ENCODE measurements around the gene GRIPAP1.
"Not testable (repeated sequence)": the region's sequence is repeated elsewhere in the genome, so short reads cannot be mapped to it uniquely, and the experiment has no call there.

Gene GRIPAP1

DNA sequence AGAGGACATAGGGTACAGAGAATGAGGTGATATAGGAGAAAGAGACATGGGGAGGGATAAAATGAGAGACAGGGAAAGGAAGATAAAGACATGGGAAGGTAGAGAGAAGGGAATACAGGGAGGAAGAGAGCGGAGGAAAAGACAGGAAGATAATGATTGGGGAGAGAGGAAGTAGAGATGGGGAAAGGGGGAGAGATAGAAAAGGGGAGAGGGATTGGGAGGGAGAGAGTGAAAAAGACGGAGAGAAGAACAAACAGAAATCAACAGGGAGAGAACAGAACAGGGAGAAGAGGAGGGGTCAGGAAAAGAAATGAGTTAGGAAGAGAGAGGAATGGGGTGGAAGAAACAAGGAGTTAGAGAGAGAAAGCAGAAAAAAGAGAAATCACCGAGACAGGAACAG lies 4.6 kb downstream of the GRIPAP1 start:
- DNase-seq = no peak

DNA sequence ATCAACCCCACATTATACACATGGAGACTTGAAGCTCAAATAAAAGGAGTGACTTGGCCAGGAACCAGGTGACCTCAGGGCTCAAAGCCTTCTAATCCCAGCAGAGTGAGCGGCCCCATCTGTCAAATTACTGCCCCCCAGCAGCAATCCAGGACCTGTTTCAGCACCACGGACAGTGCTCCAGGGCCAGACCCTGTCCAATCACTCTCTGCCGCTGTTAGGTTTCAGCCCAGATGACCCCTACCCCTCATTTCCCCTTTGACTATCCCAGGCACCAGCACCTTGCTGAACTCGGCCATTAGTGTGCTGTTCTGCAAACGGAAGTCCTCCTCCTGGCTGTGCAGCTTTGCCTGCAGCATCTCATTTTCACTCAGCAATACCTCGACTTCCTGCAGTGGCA lies 5.1 kb downstream of the GRIPAP1 start:
- DNase-seq = no peak

DNA sequence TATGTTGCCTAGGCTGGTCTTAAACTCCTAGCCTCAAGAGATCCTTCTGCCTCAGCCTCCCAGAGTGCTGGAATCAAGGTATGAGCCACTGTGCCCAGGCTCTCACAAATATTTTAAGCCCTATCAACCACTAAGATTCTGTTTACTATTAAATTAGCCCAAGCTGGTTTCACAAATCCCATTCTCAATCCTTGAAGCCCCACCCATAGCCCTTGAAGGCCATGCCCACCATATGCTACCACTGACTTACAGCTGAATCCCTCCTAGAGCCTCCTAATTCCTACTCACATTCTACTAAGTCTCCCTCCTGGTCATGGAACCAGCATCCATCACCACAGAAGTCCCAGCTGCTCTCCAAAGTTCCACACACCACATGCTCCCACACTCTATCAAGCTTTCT lies 9.7 kb downstream of the GRIPAP1 start:
- DNase-seq = no peak

DNA sequence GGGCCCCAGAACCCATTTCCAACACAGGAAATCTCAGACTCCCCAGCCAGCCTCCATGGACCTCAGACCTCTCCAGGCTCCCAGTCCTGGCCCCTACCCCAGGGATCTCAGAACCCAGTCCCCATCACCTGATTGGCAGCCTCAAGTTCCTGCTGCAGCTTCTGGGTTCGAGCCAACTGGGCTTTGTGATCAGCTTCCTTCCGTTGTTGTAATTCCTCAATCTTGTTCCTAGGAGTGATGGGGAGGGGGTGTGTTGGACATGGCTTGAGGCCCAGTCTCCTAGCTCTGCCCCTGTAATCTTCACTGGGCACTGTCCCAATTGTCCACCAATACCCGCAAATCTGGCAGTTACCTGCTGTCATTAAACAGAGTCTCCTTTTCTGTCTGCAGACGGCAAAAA lies 12.6 kb downstream of the GRIPAP1 start:
- no peak for DNase-seq

DNA sequence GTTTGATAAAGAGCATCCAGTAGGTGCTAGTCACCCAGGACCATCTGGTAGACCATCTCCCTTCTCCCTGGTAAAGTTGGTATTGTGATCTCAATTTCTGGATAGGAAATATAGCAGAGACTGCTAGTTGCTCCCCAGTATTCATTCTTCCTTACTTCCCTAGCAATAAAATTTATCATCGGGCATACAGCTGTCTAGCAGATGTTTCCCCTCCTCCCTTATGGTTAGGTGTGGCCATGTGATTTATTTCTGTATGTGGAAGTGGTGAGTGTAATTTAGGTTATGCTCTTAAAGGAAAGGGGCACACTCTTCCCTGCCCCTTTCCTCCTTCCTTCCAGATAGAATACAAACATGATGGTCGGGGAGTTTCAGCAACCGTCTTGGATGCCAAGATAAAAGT lies 18.2 kb downstream of the GRIPAP1 start:
- no peak for DNase-seq

DNA sequence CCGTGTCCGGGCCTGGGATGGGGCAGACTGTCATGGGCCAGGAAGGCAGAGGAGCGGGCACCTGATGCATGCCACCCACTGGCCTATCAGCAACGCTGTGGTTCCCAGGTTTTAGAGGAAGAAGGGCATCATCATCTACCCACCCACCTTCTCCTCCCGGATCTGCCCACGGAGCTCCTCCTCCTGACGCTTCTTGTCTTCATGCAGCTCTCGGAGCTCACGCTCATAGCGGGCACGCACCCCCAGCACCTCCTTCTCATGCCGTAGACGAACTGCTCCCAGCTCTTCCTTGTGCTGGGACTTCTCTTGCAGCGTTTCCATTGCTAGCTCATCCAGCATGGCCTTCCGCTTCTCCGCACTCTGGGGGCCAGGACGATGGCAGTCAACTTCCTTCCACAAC lies 19.0 kb downstream of the GRIPAP1 start:
- no peak for DNase-seq

DNA sequence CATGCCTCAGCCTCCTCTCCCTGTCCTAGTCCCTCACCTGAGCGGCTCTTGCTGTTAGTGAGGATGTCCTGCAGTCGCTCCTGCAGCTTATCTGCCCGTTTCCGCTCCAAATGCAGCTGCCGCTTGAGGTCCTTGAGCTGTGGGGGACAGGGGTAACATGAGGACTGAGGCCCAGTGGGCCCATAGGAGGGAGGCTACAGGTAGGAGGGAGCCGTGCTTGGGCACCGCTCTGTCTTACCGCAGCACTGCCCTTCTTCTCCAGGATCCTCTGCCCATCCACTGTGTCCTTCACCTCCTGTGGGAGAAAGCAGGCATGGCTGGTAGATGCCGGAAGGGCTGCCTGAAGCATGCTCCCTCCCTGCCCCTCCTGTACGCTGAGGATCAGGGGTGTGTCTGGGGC lies 20.9 kb downstream of the GRIPAP1 start:
- DNase-seq = no peak

DNA sequence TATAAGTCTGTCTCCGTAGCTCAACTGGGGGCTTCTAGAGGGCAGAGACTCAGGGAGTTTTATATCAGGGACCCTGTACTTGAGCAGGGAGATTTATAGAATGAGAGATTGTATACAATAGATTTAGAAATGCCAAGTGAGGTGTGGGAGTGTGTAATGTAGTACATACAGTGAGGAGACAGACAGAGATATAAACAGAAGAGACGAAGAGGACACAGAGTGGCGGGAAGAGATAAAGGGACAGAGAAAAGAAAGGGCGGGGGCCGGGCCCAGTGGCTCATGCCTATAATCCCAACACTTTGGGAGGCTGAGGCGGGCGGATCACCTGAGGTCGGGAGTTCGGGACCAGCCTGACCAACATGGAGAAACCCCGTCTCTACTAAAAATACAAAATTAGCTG lies 21.7 kb downstream of the GRIPAP1 start:
- DNase-seq = not testable (repeated sequence)

DNA sequence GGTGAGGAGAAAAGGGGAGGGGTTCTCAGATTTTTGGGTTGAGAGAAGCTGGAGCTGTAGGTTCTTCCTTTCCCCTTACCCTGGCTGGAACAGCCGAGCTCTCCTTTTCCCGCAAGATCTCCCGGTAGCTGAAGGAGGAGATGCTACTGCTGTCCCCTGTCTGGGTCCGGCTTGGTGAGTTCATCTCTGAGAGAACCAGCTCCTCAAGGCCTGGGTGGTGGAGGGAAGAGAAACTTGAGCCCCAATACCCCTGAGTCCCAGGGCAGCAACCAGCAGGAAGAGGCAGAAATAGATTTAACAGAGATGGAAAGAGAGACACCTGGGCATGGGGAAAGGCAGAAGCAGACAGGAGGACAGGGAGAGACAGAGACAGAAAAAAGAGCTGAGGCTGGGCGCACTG lies 23.8 kb downstream of the GRIPAP1 start:
- DNase-seq = no peak

DNA sequence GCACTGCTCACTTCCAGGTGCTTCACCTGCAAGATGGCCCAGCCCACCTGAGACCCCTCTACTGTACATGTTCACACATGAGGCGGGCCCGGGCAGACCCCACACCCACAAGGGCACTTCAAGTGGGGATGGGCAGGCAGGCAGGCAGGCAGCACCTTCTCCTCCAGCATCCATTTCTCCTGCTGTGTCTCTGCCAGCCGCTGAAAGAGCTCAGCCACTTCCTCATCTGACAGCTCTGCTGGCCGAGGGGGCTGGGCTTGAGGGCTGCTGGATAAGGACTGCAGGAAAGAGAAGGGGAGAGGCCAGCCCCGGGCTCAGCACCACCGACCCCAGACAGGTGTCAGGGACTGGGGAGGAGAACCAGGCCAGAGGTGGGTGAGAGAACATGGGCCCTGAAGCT lies 26.0 kb downstream of the GRIPAP1 start:
- no peak for DNase-seq

DNA sequence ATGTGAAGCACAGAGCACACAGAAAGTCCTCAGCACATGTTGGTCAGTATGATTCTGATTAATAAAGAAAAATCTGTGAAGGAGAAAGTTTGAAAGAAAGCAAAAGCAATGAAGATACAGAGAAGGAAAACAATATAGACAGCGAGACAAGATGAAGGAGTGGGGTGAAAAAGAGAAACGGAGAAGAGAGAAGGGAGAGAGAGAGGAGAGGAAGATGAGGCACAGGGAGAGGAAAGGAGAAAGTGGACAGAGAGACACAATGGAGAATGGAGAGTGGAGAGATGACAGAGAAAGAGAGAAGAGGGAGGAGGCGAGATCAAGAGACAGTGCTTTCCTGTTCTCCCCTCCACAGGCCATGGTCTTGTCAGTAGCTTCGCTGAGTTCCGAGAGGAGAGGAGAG lies 26.5 kb downstream of the GRIPAP1 start:
- DNase-seq = no peak

DNA sequence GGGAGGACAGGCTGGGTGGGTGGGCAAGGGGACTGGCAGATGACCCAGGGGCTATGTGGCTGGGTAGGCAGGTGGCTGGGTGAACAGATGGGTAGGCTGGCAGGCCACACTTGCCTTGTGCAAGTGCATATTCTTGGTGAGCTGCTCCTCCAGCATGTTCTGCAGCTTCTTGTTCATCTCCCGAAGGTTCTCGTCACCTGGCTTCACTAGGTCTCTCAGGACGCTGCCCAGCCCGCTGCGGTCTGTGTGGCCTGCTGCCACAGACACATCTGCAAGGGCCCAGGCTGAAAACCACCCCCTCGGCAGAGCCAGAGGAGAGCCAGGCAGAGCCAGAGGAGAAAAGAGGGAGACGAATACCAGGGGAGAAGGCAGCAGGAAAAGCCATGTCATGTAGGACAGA lies 27.0 kb downstream of the GRIPAP1 start:
- DNase-seq = no peak

DNA sequence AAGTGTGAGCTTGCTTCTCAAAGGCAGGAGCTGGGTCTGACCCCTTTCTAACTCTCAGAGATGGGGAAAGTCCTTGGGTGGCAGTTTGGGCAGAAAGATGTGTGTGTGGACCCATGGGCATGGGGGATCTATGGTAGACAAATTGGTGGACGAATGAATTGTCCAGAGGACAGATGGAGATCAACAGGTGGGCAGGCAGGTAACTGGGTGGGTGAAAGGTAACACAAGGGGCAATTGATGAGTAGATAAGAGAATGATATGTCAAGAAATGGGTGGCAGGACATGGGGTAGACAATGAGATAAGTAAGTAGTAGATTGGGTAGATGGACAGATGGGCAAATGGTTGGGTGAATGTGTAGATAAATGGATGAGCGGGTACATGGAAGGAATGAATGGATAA lies 27.5 kb downstream of the GRIPAP1 start:
- DNase-seq = no peak

DNA sequence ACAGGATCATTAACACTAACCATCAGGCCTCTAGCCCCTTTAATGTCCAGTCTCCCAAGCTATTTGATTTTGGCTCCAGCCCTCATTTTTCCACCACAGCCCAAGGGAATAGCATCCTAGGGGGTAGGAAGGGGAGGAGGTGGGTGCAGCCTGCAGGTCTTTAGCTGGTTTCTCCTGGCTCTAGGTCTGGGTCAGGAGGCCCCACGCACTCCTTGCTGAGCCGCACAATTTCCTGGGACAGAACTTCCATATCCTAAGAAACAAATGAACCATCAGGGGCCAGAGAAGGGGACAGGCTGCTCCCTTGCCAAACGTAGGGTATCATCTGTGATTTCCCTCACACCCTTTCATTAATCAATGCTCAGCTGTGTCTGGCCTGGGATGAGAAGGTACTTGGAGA lies 28.0 kb downstream of the GRIPAP1 start:
- no peak for DNase-seq

DNA sequence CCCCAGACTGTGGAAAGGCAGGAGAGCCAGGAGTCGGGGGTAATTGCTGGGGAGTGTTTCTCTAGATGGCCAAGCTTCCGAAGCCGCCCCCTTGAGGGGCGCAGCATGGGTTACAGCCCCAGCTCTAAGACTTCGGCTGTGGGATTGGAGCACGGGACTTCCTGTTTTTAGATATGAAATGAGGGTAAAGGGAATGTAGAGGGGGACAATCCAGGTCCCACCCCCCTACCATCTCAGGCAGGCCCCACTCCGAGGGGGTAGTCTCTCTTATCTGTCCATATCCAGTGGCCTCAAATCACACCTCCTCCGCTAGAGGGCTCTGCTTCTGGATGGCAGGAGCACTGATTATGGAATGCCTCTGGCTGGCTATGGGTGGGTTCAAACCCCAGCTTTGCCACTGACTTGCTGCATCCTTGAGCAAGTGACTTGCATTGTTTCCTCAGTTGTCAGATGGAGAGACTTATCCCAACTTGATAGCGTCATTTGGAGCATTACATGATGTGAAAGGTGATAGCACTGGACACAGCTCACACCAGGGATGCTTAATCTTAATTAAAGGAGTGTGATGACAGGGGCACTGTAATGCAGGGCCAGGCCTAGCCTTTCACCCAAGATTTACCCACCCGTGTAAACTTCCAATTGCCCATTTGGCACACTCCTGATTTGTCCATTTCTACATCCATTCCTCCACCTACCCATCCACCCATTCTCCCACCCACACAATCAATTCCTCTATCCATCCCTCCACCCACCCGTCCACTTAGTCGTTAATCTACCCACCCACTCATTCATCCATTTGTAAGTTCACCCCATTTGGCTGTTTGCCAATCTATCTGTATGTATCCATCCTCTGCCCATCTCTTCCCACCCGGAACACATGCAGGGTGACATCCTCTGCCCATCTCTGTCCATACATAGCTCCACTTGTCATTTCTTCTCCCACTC lies 29.6 kb downstream of the GRIPAP1 start:
- DNase-seq = peak; percentile 13

DNA sequence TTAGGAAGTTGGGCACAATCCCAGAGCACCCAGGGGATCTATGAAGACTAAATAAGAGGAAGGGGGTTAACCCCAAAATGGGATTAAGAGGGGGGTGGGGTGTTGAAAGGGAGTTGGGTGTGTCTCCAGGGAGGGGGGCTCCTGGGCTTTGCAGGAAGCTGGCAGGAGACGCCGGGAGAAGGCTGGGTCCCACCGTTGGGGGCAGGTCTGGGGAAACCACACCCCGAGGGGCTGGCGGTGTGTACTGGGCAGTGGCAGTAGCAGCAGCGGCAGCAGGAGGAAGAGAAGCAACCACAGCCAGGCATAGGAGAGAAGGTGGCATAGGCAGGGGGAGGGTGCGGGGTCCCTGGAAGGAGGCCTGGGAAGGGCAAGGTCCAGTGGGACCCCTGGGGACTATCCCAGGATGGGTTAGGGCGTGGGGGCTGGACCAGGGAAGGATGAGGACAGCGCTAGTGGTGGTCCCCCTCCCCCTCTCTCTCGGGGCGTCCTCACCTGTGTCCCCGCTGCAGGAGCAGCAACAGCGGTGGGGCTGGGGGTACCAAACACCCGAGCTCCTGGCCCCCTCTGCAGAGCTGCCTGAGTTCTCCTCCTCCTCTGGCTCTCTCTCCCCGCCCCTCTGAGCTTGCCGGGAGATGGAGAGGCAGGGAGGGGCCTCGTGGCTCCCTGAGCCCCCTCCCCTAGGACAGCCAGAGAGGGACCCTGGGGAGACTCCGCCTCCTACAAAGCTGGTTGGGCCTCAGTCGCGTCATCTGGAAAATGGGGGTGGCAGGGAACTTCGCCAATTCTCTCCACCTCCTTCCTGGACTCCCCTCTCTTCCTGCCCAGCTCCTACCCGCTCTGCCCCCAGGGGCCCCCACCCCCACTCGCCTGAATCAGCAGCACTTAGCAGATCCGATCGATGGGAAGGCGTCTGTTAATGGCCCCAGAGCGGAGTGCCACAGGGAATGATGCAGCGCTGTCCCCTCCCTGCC lies 30.5 kb downstream of the GRIPAP1 start, which contains the start of gene KCND1:
KCND1 (minus strand) TSS at position 596 of the 971 bp plus-strand sequence. CDS start 1,573 bp downstream, outside the sequence.
- no peak for DNase-seq

DNA sequence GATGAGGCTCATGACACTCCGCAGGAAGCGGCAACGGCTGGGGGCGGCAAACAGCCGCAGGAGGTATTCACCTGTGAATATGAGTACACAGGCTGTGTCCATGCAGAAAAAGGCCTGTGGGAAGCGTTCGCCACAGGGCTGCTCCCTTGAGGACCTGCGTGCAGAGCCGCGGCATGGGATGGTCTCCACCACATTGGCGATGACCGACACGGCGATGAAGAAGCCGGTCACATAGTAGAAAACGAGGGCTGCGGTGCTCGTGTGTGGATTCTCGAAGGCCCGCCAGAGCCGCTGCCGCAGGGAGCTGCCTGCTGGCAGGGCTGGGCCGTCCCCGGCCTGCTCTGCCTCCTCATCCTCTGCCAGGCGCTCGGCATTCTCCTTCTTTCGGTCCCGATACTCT lies 32.6 kb downstream of the GRIPAP1 start:
- no peak for DNase-seq

DNA sequence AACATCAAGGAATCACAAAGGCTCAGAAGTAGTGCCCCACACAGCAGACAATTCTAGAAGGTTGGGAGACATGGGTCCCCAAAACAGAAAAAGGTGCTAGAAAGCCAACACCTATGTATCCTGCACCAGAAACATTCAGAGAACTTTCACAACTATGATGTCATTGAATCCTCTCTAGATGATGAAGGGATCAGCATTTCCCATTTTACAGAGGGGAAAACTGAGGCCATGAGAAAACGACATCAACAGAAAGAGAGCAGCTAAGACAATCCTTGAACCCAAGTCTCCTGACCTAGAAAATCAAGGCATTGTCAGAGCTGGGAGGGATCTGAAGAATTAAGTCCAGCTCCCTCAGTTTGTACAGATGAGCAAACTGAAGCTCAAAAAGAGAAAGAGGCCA lies 33.7 kb downstream of the GRIPAP1 start:
- no peak for DNase-seq

DNA sequence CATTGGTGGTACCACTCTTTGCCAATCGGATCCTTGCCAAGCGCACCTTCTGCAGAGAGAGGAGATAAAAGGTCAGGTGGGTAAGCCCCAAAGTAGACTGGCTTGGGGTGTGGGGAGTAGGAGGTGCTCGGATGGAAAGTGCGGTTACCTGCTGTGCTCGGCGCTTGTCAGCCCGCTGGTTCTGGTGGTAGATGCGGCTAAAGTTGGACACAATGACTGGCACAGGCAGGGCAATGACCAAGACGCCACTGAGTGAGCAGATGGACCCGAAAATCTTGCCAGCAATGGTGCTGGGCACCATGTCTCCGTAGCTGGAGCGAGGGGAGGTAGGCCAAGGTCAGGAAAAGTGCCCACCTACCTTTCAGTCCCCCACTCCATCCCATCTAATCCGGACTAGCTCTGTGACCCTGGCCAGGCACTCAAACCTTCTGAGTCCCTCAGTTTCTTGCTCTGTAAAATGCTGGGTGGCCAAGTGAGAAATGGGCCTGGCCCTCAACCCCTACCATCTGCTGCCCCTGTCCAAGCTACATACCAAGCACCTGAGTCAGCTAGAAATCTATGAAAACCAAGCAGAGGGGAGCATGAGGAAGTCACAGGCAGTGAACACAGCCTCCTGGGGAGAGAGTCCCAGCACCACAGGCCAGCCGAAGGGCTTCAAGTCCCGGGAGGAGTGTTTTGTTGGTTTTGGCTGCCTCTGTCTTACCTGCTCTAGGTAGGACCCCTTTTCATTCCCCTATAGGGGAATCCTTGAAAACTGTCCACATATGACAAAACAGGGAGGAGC lies 35.1 kb downstream of the GRIPAP1 start:
- no peak for DNase-seq

DNA sequence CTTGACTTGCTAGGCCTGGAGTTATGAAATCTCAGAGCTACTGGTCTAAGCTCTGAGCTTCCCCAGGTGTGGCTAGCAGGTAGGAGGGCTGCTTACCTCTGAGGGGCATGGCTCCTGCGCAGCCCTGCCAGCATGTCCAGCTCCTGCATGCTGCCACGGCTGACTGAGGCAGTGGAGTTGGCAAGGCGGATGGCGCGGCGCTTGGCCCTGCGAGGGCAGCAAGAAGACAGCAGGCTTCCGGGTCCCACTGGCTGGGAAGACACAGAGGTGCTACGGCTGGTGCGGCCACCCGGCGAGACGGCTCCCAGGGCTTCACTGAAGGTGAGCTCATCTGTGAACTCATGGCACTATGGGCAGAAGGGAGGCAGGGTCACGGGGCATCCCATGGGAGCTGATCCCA lies 36.1 kb downstream of the GRIPAP1 start:
- DNase-seq = no peak

DNA sequence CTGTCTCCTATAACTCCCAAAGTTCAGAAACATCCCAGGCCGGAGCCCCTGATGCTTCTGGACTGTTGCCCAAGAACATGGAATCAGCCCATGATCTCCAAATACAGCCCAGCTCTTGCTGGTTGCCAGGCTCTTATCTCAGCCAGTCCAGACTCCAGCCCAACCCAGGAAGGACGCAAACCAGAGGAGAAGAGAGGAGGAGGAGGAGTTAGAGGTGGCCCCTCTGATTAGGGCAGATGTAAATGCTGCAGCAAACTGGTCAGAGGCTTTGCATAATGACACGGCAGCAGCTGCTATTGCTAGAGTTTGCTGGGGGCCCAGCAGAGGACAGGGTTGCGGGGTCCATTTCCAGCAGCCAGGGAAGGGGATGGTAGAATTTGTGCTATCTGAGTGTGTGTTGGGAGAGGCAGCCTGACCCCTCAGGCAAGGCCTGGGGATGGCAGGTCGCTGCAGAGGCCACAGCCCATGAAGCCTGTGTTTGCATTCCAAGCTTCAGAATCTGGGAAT lies 40.4 kb downstream of the GRIPAP1 start:
- no peak for DNase-seq

DNA sequence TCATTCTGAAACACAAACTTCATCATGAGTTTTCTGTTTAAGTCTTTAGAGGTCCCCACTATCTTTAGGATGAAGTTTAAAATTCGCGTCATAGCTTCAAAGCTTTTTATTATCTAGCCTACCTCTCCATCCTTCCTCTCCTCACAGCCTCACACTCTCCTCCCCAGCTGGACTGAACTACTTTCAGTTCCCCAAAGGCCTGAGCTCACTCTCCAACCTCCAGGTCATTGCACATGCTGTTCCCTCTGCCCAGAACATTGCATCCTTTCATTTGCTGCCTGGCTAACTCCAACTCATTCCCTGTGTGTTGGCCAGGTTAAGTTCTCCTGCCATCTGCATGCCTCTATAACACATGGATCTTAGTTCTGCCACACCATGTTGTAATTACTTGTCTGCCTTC lies 41.8 kb downstream of the GRIPAP1 start:
- DNase-seq = no peak

DNA sequence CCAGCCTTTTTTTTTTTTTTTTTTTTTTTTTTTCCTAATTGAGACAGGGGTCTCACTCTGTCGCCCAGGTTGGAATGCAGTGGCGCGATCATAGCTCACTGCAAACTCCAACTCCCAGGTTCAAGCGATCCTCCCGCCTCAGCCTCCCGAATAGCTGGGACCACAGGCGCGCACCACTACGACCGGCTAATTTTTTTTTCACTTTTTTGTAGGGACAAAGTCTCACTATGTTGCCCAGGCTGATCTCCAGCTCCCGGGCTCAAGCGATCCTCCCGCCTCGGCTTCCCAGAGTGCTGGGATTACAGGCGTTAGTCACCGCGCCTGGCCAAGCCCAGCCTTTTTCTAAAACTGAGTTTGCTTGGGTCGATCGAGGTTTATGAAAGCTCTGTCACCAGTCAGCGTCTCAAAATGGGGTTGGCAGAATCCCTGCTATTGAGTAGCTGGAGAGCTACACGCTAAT lies 43.4 kb downstream of the GRIPAP1 start:
- no peak for DNase-seq

Measured in stimulated activated CD4-positive, alpha-beta T cell treated with anti-CD3 and anti-CD28 coated beads, Interleukin-12 subunit alpha, Interleukin-12 subunit beta, amount 100 ng/mL, for 4 hours (primary cell).